Neutrophil (primary cell): ENCODE results near the gene PRDM11.

ENCODE experiments used
- H3K27ac ChIP-seq: fragments of 200-600 bp; sonication (generic); 2 replicates; pipeline ENCODE4 v1.5.1; 2016; ENCODE audit warnings: mild to moderate bottlenecking, moderate library complexity
- H3K27me3 ChIP-seq: fragments of 200-600 bp; sonication (generic); 2 replicates; pipeline ENCODE4 v1.6.0; 2016; ENCODE audit warnings: mild to moderate bottlenecking
- H3K36me3 ChIP-seq: fragments of 200-600 bp; sonication (generic); 2 replicates; pipeline ENCODE4 v1.5.1; 2017
- H3K4me1 ChIP-seq, 2 experiments: fragments of 200-600 bp in 1 of 2; sonication (generic) in 1 of 2; 1 replicate in 1 of 2; 2 replicates in 1 of 2; pipeline versions ENCODE4 v1.5.1 to v1.6.1; 2013 to 2016; ENCODE audit warnings: low read depth in 1 of 2, low read length in 1 of 2, mild to moderate bottlenecking in 1 of 2, moderate library complexity in 1 of 2; ENCODE audit not compliant: control insufficient read depth in 1 of 2, insufficient read depth in 1 of 2
- H3K4me3 ChIP-seq, 2 experiments: fragments of 200-600 bp in 1 of 2; sonication (generic) in 1 of 2; 1 replicate in 1 of 2; 2 replicates in 1 of 2; pipeline ENCODE4 v1.5.1; 2013 to 2016; ENCODE audit warnings: low read depth in 1 of 2, low read length in 1 of 2, mild to moderate bottlenecking in 1 of 2, moderate library complexity in 1 of 2
- H3K9me3 ChIP-seq: fragments of 200-600 bp; sonication (generic); 2 replicates; pipeline ENCODE4 v1.5.1; 2016
- TF ChIP-seq, protein P1 (sequence below): fragments of 200-600 bp; sonication (generic); IDR thresholded peaks from 2 replicates; pipeline ENCODE4 v1.5.1; 2016; ENCODE audit warnings: antibody characterized with exemption

The PRDM11 gene

DNA sequence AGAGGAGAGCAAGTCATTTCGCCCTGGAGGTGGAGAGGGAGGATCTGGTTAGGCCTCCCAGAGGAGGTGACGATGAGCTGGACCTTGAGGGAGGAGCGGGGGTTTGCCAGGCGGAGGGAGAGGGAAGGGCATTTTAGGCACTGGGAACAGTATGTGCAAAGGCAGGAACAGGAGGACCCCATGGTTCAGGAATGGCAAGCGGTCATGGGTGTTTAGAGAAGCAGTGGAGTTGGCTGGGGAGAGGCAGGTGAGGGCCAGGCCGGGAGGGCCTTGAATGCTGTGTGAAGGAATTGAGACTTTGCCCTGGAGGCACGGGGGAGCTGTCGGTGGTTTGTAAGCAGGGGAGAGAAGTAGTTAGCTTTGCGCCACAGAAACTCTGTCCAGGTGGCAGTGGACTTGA, 10.3 kb downstream of the PRDM11 start:
- Histone ChIP-seq H3K27ac (no peak overlapping the region), H3K4me3 (no peak overlapping the region), H3K4me1 (no peaks in the 10 kb centered on the region), H3K27me3 (no peaks in the 10 kb centered on the region), H3K9me3 (no peaks in the 10 kb centered on the region), H3K36me3 (no peaks in the 10 kb centered on the region)
- TF ChIP-seq, protein P1, sequence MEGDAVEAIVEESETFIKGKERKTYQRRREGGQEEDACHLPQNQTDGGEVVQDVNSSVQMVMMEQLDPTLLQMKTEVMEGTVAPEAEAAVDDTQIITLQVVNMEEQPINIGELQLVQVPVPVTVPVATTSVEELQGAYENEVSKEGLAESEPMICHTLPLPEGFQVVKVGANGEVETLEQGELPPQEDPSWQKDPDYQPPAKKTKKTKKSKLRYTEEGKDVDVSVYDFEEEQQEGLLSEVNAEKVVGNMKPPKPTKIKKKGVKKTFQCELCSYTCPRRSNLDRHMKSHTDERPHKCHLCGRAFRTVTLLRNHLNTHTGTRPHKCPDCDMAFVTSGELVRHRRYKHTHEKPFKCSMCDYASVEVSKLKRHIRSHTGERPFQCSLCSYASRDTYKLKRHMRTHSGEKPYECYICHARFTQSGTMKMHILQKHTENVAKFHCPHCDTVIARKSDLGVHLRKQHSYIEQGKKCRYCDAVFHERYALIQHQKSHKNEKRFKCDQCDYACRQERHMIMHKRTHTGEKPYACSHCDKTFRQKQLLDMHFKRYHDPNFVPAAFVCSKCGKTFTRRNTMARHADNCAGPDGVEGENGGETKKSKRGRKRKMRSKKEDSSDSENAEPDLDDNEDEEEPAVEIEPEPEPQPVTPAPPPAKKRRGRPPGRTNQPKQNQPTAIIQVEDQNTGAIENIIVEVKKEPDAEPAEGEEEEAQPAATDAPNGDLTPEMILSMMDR = no peak

DNA sequence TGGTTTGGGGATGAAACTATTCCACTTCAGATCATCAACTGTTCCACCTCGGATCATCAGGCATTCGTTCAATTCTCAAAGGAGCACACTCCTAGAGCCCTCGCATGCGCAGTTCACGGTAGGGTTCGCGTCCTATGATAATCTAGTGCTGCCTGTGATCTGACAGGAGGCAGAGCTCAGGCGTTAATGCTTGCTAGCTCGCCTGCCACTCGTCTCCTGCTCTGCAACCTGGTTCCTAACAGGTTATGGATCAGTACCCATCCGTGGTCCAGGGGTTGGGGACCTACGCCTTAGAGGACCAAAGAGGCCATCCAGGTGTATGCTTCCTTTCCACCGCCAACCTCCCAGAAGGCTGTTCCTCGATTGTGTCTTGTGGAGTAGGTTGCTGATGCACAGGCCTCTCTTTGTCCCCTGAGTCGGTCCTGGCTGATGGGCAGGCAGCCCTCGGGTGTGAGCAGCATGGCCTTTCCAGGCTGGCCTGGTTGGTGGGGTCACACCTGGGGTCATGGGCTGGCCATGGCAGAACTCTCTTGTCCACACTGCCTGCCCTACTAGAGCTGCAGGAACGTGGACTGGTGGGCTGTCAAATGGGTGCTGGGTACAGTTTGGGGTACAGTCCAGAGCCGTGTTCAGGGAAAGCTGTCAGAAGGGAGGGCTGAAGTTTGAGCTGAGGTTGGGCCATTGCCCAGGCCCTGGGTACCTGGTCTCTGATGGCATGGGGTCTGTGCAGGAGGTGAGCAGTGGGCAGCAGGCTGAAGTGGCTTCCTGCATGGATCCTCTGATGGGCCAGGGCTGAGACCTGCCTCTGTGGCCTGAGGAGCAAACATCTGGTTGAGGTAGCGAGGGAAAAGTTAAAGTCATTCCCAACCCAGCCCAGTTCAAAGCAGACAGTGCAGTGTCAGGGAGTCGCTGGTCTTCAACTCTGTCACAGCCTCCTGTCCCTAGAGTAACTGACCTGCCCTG, 11.1 kb downstream of the PRDM11 start:
- no peaks in the 10 kb centered on the region for H3K9me3 ChIP-seq
- no peaks in the 10 kb centered on the region for H3K27me3 ChIP-seq
- TF ChIP-seq, protein P1 = no peak
- no peaks in the 10 kb centered on the region for H3K36me3 ChIP-seq
- H3K4me3 ChIP-seq = no peak overlapping the region
- no peak overlapping the region for H3K27ac ChIP-seq
- H3K4me1 ChIP-seq = no peaks in the 10 kb centered on the region

DNA sequence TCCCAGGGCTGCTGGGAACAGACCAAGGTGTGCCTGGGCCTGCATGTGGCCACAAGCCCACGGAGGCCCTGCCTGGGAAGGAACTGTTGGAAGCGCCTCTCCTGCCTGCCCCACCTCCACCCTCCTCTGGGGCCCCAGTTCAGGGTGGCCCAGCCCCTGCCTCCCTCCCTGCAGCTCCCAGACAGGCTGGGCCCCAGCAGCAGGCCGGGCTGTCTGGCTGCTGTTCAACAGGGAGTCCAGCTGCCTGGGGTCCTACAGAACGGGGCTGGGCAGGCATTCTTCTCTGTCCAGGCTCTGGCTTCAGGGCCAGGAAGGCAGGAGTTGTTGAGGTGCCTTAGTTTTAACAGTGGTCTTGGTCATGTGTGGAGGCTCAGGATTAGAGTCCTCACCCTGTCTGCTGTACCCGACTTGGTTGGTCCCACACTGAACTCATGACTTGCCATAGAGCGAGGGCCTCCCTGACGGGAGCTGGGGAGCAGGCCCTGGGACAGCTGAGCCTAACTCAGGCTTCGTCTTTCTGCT, 11.8 kb downstream of the PRDM11 start:
- no peak overlapping the region for H3K4me3 ChIP-seq
- no peak overlapping the region for H3K27ac ChIP-seq
- TF ChIP-seq, protein P1 = no peak
- no peaks in the 10 kb centered on the region for H3K27me3 ChIP-seq
- no peaks in the 10 kb centered on the region for H3K36me3 ChIP-seq
- H3K9me3 ChIP-seq = no peaks in the 10 kb centered on the region
- H3K4me1 ChIP-seq = no peaks in the 10 kb centered on the region

DNA sequence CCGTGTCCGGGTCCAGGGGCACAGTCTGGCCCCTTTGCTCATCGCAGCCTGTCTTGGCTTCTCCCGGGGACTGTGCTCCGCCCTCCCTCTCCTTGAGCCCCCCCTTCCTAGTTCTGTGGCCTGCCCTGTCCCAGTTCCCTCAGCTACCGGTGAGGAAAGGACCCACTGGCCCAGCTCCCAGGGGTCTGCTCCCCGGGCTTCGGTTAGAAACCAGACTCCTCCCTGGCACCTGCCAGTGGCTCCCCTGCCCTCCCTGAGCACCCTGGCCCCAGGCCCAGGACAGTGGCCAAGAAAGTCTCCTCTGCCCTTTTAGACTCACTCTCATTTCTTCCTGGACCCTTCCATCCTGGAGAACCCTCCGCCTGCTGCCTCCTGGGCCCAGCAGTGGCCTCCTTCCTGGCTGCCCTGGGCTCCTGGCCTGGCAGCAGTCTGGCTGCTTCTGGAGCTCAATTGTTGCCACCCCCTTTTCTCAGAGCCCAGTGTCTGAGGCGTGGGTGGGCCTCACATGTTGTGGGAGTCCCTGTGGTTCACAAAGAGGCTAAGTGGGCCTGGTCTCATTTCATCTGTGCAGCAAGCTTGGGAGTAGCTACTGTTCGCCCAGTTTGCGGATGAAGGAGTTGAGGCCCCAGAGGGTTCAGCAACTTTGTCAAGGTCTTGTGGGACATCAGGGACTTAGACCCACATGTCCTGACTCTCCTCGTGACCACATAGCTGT, 12.6 kb downstream of the PRDM11 start:
- Histone ChIP-seq H3K4me1 (no peaks in the 10 kb centered on the region), H3K27me3 (no peaks in the 10 kb centered on the region), H3K36me3 (no peaks in the 10 kb centered on the region), H3K27ac (no peak overlapping the region), H3K9me3 (no peaks in the 10 kb centered on the region), H3K4me3 (no peak overlapping the region)
- TF ChIP-seq, protein P1 = no peak

DNA sequence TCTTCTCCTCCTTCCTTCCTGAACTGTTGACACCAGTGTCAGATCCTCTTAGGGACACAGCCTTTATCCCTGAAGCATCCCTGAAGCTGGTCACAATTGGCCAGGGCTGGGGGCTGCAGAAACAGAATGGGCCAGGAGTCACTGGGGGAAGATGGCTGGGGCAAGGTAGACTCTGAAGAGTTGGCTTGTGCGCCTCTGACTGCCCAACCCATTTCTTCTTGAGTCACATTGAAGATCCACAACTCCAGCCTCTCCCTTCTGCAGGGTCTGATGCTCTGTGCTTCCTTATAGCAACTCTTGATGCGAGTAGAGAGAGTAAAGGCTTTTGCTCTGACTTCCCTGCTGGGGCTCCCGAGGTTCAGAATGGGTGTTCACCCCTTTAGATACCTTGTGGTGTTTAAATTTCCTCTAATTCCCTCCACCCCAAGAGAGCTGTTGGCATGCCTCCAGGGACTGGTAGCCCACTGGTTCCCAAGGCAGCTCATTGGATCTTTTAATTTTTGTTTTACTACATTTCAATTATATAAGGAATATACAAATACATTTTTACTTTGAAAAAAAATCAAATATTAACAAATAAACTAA, 13.4 kb downstream of the PRDM11 start:
- Histone ChIP-seq H3K9me3 (no peaks in the 10 kb centered on the region), H3K36me3 (no peaks in the 10 kb centered on the region), H3K27ac (no peak overlapping the region), H3K4me3 (no peak overlapping the region), H3K27me3 (no peaks in the 10 kb centered on the region), H3K4me1 (no peaks in the 10 kb centered on the region)
- TF ChIP-seq, protein P1 = no peak
